Sigmoid colon (tissue), 7 donors: ENCODE results near the gene CAMTA1. TPM values are rescaled to one million over a fixed set of nuclear protein-coding genes. Genes with fewer than 3 reads are reported as not detected.

Experiments used
- DNase-seq: peaks from one replicate; pipeline ENCODE4 v3.0.0-alpha.2; 2019
- H3K27ac ChIP-seq, 4 donors: fragments of 200-600 bp; sonication (generic); one replicate each; pipeline ENCODE4 v1.5.1; 2016 to 2019; ENCODE audit warnings: mild to moderate bottlenecking in 1 of 4
- H3K27me3 ChIP-seq, 3 donors: fragments of 200-600 bp; sonication (generic); one replicate each; pipeline ENCODE4 v1.5.1; 2019; ENCODE audit warnings: mild to moderate bottlenecking in 1 of 3
- H3K36me3 ChIP-seq, 4 donors: fragments of 200-600 bp; sonication (generic); one replicate each; pipeline ENCODE4 v1.5.1; 2016 to 2019
- H3K4me1 ChIP-seq, 4 donors: fragments of 200-600 bp; sonication (generic); one replicate each; pipeline ENCODE4 v1.5.1; 2017 to 2019
- H3K4me3 ChIP-seq, 4 donors: fragments of 200-600 bp; sonication (generic); one replicate each; pipeline ENCODE4 v1.5.1; 2017 to 2019; ENCODE audit warnings: mild to moderate bottlenecking in 2 of 4, moderate library complexity in 1 of 4
- H3K9me3 ChIP-seq, 4 donors: fragments of 200-600 bp in 3 of 4; sonication (generic) in 3 of 4; one replicate each; pipeline versions ENCODE4 v1.5.1 to v1.6.1; 2013 to 2019
- CTCF ChIP-seq, 4 experiments: fragments of 450-650 bp in 3 of 4; fragments of 200-600 bp in 1 of 4; IDR thresholded peaks; one replicate each; pipeline ENCODE4 v1.5.1; 2016 to 2019; ENCODE audit warnings: antibody characterized with exemption in 4 of 4, mild to moderate bottlenecking in 3 of 4, moderate library complexity in 2 of 4
- EP300 ChIP-seq, 4 donors: sonication (generic); formaldehyde crosslinking; IDR thresholded peaks; one replicate each; pipeline ENCODE4 v1.6.1; 2017; ENCODE audit warnings: antibody characterized with exemption in 4 of 4
- POLR2A ChIP-seq, 2 donors: fragments of 450-650 bp; IDR thresholded peaks; one replicate each; pipeline ENCODE4 v1.6.1; 2016; ENCODE audit warnings: antibody characterized with exemption in 2 of 2, mild to moderate bottlenecking in 2 of 2, moderate library complexity in 2 of 2
- POLR2AphosphoS5 ChIP-seq, 4 donors: sonication (generic); formaldehyde crosslinking; IDR thresholded peaks; one replicate each; pipeline ENCODE4 v1.6.1; 2017; ENCODE audit warnings: antibody characterized with exemption in 4 of 4
- WGBS, 2 donors: extraction: QIAGEN DNeasy Blood & Tissue Kit; methylation state at CpG; one replicate each; pipeline ENCODE4 v1.1.7; 2013; 5-methylcytosine and 5-hydroxymethylcytosine counted together
- intact Hi-C: fragments of 100-400 bp; cut with DNase I; formaldehyde crosslinking; loops from one replicate; pipeline ENCODE4 v1.15.1; 2023
- polyA plus RNA-seq, 3 donors: library from polyadenylated mRNA; stranded (reverse); fragments of 200-250 nt; gene quantifications; one replicate each; pipeline ENCODE4 v1.2.3, GENCODE V29; 2013
- total RNA-seq, 4 donors: library from RNA; depleted of rRNA; stranded (reverse); fragments of >200 nt; gene quantifications; one replicate each; pipeline ENCODE4 v1.1.0, GENCODE V29; 2016
- donor health status: healthy with polysubstance abuse.
- donor health status: Bipolar disorder and iron deficiency.
- donor health status: healthy.

CAMTA1 gene
- total and polyA plus RNA-seq, 7 donors = 97.9 to 196 (median 177) TPM

GRCh38 chr1:7526196-7526866 lies 741.1 kb downstream of the CAMTA1 start:
- WGBS, 2 donors = 87 to 91% methylated on average over 10 of the region's 10 CpGs
- TF ChIP-seq EP300 (IDR thresholded peaks at IDR 0.05) = no peak
- TF ChIP-seq POLR2A (IDR thresholded peaks at IDR 0.05) = no peak
- TF ChIP-seq POLR2AphosphoS5 (IDR thresholded peaks at IDR 0.05) = no peak
- no peak for TF ChIP-seq CTCF (IDR thresholded peaks at IDR 0.05)
- H3K4me3 ChIP-seq = no peak overlapping the region
- no peaks in the 10 kb centered on the region for H3K4me1 ChIP-seq
- no peaks in the 10 kb centered on the region for H3K9me3 ChIP-seq
- no peaks in the 10 kb centered on the region for H3K36me3 ChIP-seq
- no peak for DNase-seq
- H3K27ac ChIP-seq = no peak overlapping the region
- intact Hi-C loops = no loop called here
- H3K27me3 ChIP-seq = peaks cover 0 to 13% (median 0%) of the 10 kb centered on the region in 3 donors

DNA sequence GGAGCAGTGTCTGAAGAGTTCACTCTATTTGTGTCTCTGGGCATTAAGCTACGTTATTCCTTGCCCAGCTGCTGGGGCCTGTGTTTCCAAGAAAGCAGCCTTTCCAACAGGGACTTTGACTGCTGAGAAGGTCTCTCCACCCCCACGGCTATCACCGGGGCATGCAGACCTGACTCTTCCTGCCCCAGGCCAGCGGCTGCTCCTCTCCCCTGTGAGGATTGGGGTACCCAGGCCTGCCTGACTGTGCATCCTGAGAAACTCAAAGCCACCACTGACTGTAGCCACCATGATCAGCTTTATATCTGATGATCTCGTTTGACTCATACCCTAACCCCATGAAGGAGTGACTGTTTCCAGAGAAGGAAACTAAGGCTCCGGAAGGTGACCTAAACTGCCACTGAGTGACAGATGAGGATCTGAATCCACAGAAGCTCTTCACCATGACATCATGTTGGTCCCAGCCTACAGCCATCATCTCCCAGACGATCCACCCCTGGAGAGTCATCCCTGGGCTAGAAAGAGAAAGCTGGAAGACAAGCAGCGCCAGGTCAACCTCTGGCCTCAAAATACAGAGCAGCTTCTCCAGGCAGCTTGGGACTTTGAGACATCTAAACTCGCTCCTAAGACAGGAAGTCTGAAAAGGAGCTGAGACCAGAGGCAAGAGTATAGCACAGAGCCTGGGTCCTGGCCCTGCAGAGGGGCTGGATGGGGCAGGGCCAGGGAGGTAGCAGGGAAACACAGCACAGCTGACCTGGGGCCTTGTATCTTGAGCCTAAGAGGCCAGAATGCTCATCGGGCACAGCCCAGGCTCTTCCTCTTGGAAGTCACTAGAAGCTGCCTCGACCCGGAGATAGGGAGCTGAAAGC lies 741.8 kb downstream of the CAMTA1 start:
- 88 to 89% methylated on average over 12 of the region's 12 CpGs for WGBS, 2 donors
- no peaks in the 10 kb centered on the region for H3K4me1 ChIP-seq
- H3K27me3 ChIP-seq = peaks cover 0 to 13% (median 0%) of the 10 kb centered on the region in 3 donors
- no peak overlapping the region for H3K27ac ChIP-seq
- H3K36me3 ChIP-seq = no peaks in the 10 kb centered on the region
- DNase-seq = no peak
- no peak overlapping the region for H3K4me3 ChIP-seq
- H3K9me3 ChIP-seq = no peaks in the 10 kb centered on the region
- no peak for TF ChIP-seq POLR2AphosphoS5 (IDR thresholded peaks at IDR 0.05)
- TF ChIP-seq POLR2A (IDR thresholded peaks at IDR 0.05) = no peak
- no peak for TF ChIP-seq CTCF (IDR thresholded peaks at IDR 0.05)
- no peak for TF ChIP-seq EP300 (IDR thresholded peaks at IDR 0.05)
- intact Hi-C loops = no loop called here

- DNase-seq = no peak
- Histone ChIP-seq H3K4me1 (no peaks in the 10 kb centered on the region), H3K27ac (no peak overlapping the region), H3K4me3 (no peak overlapping the region), H3K27me3 (peaks cover 0 to 13% (median 0%) of the 10 kb centered on the region in 3 donors), H3K9me3 (no peaks in the 10 kb centered on the region), H3K36me3 (no peaks in the 10 kb centered on the region)
- 94 to 95% methylated on average over 7 of the region's 7 CpGs for WGBS, 2 donors
- TF ChIP-seq POLR2A (IDR thresholded peaks at IDR 0.05) (no peak), POLR2AphosphoS5 (IDR thresholded peaks at IDR 0.05) (no peak), EP300 (IDR thresholded peaks at IDR 0.05) (no peak), CTCF (IDR thresholded peaks at IDR 0.05) (no peak)
- intact Hi-C loops = no loop called here
Measured at GRCh38 chr1:7527733-7528045, 742.4 kb downstream of the CAMTA1 start.

DNA sequence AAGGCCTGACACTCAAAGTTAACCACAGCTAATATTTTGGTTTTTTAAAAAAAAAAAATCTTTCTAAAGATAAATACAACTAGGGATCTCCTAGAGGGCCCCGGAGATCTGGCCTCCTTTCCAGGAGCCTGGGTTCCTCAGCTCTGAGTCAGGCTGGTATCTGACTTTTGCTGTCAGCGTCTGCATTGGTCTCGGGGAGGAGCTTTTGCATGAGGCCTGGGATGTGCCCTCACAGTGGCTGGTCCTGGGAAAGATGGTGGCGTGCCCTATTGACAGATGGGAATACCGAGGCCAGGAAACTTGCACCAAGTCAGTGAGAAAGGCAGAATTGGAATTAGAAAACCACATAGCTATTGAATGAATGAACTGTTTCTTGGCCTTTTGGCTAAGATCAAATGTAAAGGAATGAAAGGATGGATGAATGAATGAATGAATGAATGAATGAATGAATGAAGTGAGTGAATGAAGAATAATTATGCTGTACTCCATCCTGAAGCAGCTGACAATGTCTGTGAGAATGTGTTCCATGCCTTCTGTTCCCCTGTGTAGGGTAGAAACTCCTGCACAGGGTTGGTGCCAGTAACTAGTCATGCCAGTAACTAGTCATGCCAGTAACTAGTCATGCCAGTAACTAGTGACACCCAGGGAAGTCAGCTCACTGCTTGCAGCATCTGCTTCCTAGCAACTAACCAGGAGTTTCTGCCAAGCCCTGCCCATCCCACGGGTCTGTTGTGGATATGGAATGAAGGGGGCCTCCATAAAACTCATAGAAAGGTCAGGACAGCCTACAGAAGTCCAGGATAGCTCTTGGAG lies 743.3 kb downstream of the CAMTA1 start:
- Histone ChIP-seq H3K9me3 (no peaks in the 10 kb centered on the region), H3K4me1 (peaks cover 0 to 2% (median under 1%) of the 10 kb centered on the region in 4 donors), H3K4me3 (no peak overlapping the region), H3K36me3 (no peaks in the 10 kb centered on the region), H3K27me3 (peaks cover 0 to 13% (median 0%) of the 10 kb centered on the region in 3 donors), H3K27ac (no peak overlapping the region)
- 81 to 84% methylated on average over 6 of the region's 6 CpGs for WGBS, 2 donors
- TF ChIP-seq EP300 (IDR thresholded peaks at IDR 0.05) (no peak), POLR2A (IDR thresholded peaks at IDR 0.05) (no peak), CTCF (IDR thresholded peaks at IDR 0.05) (no peak), POLR2AphosphoS5 (IDR thresholded peaks at IDR 0.05) (no peak)
- DNase-seq = no peak
- intact Hi-C loops = no loop called here
